Measurements from ENCODE around the gene RAB32.

Gene RAB32

GRCh38 chr6:146543940-146544615, 445 bp downstream of the RAB32 start:
- peak; percentile 57 to 59 for DNase-seq (ENCODE audit: low read depth in 2 of 2)
- H3K4me3 ChIP-seq (replicated peaks in 1 of 2; ENCODE audit: low read depth in 2 of 2, low read length in 2 of 2): peak overlapping the region; percentile 87 to 90
- TF ChIP-seq CTCF (IDR thresholded peaks at IDR 0.05; ENCODE audit: low read depth, low read length): no peak

- peak overlapping the region; percentile 87 to 90 for H3K4me3 ChIP-seq (replicated peaks in 1 of 2; ENCODE audit: low read depth in 2 of 2, low read length in 2 of 2)
- no peak for TF ChIP-seq CTCF (IDR thresholded peaks at IDR 0.05; ENCODE audit: low read depth, low read length)
- DNase-seq (ENCODE audit: low read depth in 2 of 2): peak; percentile 17 to 18
These were observed 1.1 kb downstream of the RAB32 start for GRCh38 chr6:146544616-146545182.

GRCh38 chr6:146545581-146545980, 1.9 kb downstream of the RAB32 start:
- peak; percentile 53 to 81 for DNase-seq (ENCODE audit: low read depth in 2 of 2)
- no peak for TF ChIP-seq CTCF (IDR thresholded peaks at IDR 0.05; ENCODE audit: low read depth, low read length)
- H3K4me3 ChIP-seq (replicated peaks in 1 of 2; ENCODE audit: low read depth in 2 of 2, low read length in 2 of 2): peak overlapping the region; percentile 87 to 90

DNA sequence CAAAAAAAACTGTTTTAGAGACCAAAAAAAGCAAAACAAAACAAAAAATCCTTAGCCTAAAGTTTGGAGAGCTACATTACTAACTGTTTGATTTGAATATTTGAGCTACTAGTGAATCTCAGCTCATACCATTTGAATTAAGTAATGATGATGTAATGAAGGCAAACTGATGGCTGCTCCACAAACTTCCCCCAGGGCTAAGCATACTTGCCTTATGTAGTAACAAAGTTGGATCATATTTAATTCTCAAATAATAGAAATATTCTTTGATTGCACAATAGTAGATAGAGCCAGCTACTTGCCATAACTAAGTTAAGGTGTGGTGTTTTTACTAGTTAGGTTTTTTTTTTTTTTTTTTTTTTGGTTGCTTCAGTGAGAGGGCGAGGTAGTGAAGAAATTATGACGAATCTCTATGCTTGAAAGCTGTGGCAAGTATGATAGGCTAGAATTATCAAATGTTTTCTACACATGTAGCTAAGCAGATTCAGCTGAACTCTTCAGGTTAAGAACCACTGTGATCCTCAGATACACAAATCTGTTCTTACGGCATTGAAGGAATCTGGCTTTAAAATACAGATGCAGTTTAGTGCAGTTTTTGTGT, 2.9 kb downstream of the RAB32 start:
- peak; percentile 90 to 96 for DNase-seq (ENCODE audit: low read depth in 2 of 2)
- H3K4me3 ChIP-seq (replicated peaks in 1 of 2; ENCODE audit: low read depth in 2 of 2, low read length in 2 of 2): no peak overlapping the region
- TF ChIP-seq CTCF (IDR thresholded peaks at IDR 0.05; ENCODE audit: low read depth, low read length): no peak

GRCh38 chr6:146547889-146548288, 4.3 kb downstream of the RAB32 start:
- no peak for TF ChIP-seq CTCF (IDR thresholded peaks at IDR 0.05; ENCODE audit: low read depth, low read length)
- no peak overlapping the region for H3K4me3 ChIP-seq (replicated peaks in 1 of 2; ENCODE audit: low read depth in 2 of 2, low read length in 2 of 2)
- DNase-seq (ENCODE audit: low read depth in 2 of 2): no peak

DNA sequence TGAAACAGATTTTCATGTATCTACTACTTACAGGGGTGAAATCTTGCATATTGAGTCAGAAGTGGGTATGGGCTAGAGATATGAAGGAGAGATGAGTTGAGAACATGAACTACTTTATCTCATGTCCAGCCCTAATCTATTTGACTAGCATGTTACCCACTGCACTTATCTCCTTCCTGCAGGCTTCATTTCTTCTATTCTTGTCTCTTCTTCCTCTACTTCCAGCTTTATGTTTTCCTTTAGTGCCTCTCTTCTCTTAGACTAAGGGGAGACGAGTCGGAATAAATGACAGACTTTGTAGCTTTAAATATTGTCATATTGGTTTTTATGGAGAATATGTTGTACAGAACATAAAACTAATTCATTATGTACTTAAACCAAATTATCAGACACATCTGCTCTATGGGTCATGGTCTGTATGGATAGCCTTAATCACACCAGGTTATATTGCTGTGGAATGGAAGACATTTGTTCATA, 5.3 kb downstream of the RAB32 start:
- no peak for DNase-seq (ENCODE audit: low read depth in 2 of 2)
- TF ChIP-seq CTCF (IDR thresholded peaks at IDR 0.05; ENCODE audit: low read depth, low read length): no peak
- H3K4me3 ChIP-seq (replicated peaks in 1 of 2; ENCODE audit: low read depth in 2 of 2, low read length in 2 of 2): no peak overlapping the region
